Epithelial cell of proximal tubule (primary cell): ENCODE data around the gene GPSM1. TPM values are rescaled to one million over a fixed set of nuclear protein-coding genes. Genes with fewer than 3 reads are reported as not detected.

Experiments used
- DNase-seq: peaks from one replicate; pipeline ENCODE4 v3.0.0-alpha.2; 2011; ENCODE audit warnings: low read depth
- H3K4me3 ChIP-seq: 2 replicates; pipeline ENCODE4 v1.5.1; 2011; ENCODE audit warnings: low read depth, mild to moderate bottlenecking, low read length
- total RNA-seq: library from RNA; depleted of rRNA; stranded (reverse); fragments of >200 nt; gene quantifications from 2 replicates; pipeline ENCODE4 v1.2.3, GENCODE V29; 2015
- TF ChIP-seq, protein P1 (sequence below): conservative IDR thresholded peaks from 2 replicates; pipeline ENCODE4 v1.5.1; 2012; ENCODE audit warnings: low read depth, mild to moderate bottlenecking, low read length

Gene GPSM1
- total RNA-seq, 1 donor from 2014 or later, result 28.2 TPM

DNA sequence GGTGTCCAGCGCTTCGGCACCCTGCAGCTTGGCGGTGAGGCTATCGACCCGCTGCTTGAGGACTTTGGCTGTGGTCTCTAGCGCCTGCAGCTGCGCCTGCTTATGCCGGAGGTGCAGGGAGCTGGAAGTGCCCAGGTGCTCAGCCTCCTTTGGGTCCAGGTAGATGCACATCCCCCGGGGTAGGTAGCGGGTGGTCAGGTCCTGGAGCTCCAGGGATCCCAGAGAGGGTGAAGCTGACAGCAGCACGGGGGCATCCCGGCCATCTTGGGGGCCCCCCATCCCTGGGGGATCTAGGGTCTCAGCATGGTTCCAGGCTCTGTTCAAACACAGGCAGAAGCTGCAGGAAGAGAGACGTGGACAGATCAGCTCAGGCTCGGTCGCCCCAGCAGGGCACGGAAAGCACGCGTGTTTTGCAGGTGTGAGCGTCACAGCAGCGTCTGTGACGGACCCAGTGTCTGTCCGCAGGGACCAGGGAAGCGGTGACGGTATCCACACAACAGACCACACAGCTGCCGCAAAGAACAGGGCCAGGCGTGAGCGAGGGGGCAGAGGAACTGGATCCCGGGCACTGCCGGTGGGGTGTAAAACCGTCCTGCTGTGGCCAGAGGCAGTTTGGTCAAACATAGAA, 40.9 kb upstream of the GPSM1 start:
- no peak for DNase-seq
- no peak overlapping the region for H3K4me3 ChIP-seq
- TF ChIP-seq, protein P1, sequence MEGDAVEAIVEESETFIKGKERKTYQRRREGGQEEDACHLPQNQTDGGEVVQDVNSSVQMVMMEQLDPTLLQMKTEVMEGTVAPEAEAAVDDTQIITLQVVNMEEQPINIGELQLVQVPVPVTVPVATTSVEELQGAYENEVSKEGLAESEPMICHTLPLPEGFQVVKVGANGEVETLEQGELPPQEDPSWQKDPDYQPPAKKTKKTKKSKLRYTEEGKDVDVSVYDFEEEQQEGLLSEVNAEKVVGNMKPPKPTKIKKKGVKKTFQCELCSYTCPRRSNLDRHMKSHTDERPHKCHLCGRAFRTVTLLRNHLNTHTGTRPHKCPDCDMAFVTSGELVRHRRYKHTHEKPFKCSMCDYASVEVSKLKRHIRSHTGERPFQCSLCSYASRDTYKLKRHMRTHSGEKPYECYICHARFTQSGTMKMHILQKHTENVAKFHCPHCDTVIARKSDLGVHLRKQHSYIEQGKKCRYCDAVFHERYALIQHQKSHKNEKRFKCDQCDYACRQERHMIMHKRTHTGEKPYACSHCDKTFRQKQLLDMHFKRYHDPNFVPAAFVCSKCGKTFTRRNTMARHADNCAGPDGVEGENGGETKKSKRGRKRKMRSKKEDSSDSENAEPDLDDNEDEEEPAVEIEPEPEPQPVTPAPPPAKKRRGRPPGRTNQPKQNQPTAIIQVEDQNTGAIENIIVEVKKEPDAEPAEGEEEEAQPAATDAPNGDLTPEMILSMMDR, result no peak

DNA sequence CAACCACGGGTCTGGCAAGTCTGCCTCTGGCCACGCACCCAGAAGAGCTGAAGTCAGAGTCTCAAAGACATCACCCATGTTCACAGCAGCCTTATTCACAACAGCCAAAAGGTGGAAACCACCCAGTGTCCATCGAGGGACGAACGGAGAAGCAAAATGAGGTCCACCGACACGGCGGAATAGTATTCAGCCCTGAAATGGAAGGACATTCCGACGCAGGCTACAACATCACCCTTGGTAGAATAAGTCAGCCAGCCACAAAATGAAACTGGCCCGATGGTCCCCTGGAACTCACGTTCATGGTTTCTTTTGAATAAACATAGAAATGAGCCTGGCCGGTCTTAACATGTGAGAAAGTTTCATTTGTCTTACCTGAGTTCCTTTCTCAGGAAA, 40.4 kb upstream of the GPSM1 start:
- DNase-seq, result no peak
- TF ChIP-seq, protein P1, result no peak
- H3K4me3 ChIP-seq, result no peak overlapping the region

DNA sequence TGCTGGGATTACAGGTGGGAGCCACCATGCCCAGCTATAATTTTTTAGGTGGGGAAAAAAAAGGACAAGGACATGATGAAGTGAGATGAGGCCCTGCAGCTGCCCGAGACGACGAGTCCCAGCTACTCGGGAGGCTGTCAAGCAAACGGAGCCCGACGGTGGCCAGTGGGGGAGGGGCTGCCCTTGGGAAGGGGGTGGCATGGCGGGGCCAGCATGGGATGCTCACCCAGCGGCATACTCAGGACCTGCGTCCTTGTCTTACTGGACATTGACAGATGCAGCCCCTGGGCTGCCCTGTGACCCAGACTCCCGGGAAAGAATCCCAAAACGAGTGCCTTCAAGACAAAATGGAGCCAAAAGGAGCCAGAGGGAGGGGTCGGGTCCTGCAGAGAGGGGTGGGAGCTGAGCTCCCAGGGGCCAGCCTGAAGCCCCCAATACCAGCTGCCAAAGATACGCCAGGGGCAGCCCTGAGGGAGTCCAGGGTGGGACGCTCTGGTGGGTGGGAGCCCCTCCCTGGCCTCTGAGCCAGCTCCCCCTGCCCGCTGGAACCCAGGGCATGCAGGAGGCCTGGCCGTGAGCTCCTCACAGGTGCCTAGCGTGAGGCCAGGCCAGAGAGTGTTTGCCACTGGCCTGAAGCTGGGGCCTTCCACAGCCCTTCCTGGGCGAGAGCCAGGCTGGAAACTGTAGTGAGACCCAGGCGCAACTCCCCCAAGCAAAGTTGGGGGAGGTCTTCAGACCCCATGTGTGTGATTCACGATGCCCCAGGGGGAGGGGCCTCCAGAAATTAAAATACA, 39.2 kb upstream of the GPSM1 start:
- DNase-seq, result no peak
- TF ChIP-seq, protein P1, result no peak

DNA sequence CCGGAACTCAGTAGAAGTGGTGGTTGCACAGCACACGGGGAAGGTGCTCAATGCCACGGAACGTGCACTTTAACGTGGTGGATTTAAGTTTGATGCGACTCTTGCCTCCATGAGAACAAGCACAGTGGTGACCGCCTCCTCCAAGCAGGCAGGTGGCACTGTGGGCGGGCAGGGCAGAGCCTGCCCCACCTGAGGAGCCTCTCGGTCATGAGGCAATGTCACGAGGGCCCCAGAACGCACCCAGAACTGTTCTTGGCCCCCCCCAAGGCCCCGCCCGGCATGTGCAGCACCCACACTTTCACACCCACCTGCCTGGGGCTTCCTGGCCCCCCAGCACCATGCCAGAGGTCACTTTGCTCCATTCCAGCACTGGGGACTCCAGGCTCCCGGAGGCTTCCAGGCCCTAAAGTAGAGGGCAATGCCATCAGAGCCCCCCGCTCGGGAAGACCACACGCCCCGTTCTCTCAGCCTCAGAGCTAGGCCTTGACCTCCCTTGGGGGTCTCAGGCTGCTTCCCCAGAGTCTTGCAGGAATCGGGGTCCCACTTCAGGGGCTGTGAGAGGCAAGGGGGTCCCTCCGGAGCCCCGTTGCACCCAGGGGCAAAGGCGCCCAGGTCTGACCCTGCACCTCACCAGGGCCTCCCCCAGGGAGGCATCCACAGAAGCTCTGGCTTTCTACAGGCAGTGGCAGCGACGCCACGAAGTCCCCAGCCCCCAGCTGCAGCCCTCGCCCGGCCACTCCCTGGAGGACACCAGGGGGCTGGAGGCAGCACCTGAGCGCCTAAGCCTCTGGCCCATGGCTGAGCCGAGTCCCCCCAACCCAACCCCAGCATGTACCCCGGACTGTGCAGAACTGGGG, 37.5 kb upstream of the GPSM1 start:
- TF ChIP-seq, protein P1, result no peak
- DNase-seq, result no peak
- H3K4me3 ChIP-seq, result no peak overlapping the region

More for the DNA sequence above, 39.2 kb upstream of the GPSM1 start:
- H3K4me3 ChIP-seq, result no peak overlapping the region

GRCh38 chr9:136290508-136291000, 36.8 kb upstream of the GPSM1 start:
- no peak for DNase-seq
- H3K4me3 ChIP-seq, result no peak overlapping the region
- TF ChIP-seq, protein P1, result no peak

- no peak overlapping the region for H3K4me3 ChIP-seq
- DNase-seq, result no peak
- TF ChIP-seq, protein P1, result no peak
Measured at GRCh38 chr9:136291306-136292025, 35.9 kb upstream of the GPSM1 start.
